Heart left ventricle (tissue), 16 donors: ENCODE data around the gene SLC12A5. TPM values are rescaled to one million over a fixed set of nuclear protein-coding genes. Genes with fewer than 3 reads are reported as not detected.

Source experiments
- ATAC-seq, 4 donors: fragments of 200-7000 bp; cut with Tn5 transposase; one replicate each; pipeline ENCODE4 v1.9.1; 2020 to 2022; ENCODE audit warnings: moderate library complexity in 4 of 4, mild to moderate bottlenecking in 3 of 4, moderate number of reproducible peaks in 1 of 4
- DNase-seq, 5 donors: peaks; one replicate each; pipeline ENCODE4 v3.0.0-alpha.2; 2020
- H3K27ac ChIP-seq, 12 donors: fragments of 200-600 bp; sonication (generic) in 4 of 12; one replicate each; pipeline versions ENCODE4 v1.5.0 to v1.8.0; 2016 to 2022; ENCODE audit warnings: mild to moderate bottlenecking in 2 of 12
- H3K27me3 ChIP-seq, 9 donors: fragments of 200-600 bp; sonication (generic) in 2 of 9; one replicate each; pipeline versions ENCODE4 v1.5.1 to v1.8.0; 2016 to 2022; ENCODE audit warnings: mild to moderate bottlenecking in 3 of 9
- H3K36me3 ChIP-seq, 9 donors: fragments of 200-600 bp; sonication (generic) in 2 of 9; one replicate each; pipeline versions ENCODE4 v1.5.0 to v1.8.0; 2018 to 2022; ENCODE audit warnings: mild to moderate bottlenecking in 2 of 9
- H3K4me1 ChIP-seq, 12 donors: fragments of 200-600 bp; sonication (generic) in 4 of 12; one replicate each; pipeline versions ENCODE4 v1.5.0 to v1.8.0; 2016 to 2022; ENCODE audit warnings: mild to moderate bottlenecking in 3 of 12
- H3K4me3 ChIP-seq, 12 donors: fragments of 200-600 bp; sonication (generic) in 4 of 12; one replicate each; pipeline versions ENCODE4 v1.5.0 to v1.8.0; 2017 to 2022; ENCODE audit warnings: mild to moderate bottlenecking in 9 of 12, moderate library complexity in 4 of 12
- H3K9me3 ChIP-seq, 12 donors: fragments of 200-600 bp; sonication (generic) in 4 of 12; one replicate each; pipeline versions ENCODE4 v1.5.0 to v1.8.0; 2016 to 2022; ENCODE audit warnings: mild to moderate bottlenecking in 1 of 12
- POLR2A ChIP-seq, 2 donors: fragments of 450-650 bp; IDR thresholded peaks; one replicate each; pipeline ENCODE4 v1.6.1; 2017; ENCODE audit warnings: antibody characterized with exemption in 2 of 2, mild to moderate bottlenecking in 2 of 2, moderate library complexity in 2 of 2
- WGBS, 4 donors: extraction: QIAGEN DNeasy Blood & Tissue Kit in 2 of 4; methylation state at CpG; one replicate each; pipeline versions ENCODE4 v1.1.5 to v1.1.7; 2013 to 2018; 5-methylcytosine and 5-hydroxymethylcytosine counted together
- intact Hi-C, 10 donors: fragments of 100-400 bp; cut with DNase I; formaldehyde crosslinking; loops; one replicate each; pipeline versions ENCODE4 v1.11.1 to v1.14.2; 2022
- polyA plus RNA-seq, 2 donors: library from polyadenylated mRNA; stranded (reverse); fragments of 200-250 nt; gene quantifications; one replicate each; pipeline ENCODE4 v1.2.3, GENCODE V29; 2013
- total RNA-seq, 9 donors: library from RNA; depleted of rRNA in 2 of 9; stranded (reverse); fragments of >200 nt in 2 of 9; fragmentation: NEBNext Ultra II Directional in 3 of 9; extraction: Animal tissue kit (Norgen Biotek cat#: 25700) in 3 of 9; gene quantifications; one replicate each; pipeline versions ENCODE4 v1.1.0 to v1.2.4, GENCODE V29; 2016 to 2023
- TF ChIP-seq, protein P1 (sequence below), 12 donors: fragments of 200-600 bp; sonication (generic) in 4 of 12; IDR thresholded peaks; one replicate each; pipeline versions ENCODE4 v1.5.0 to v1.8.0; 2018 to 2022; ENCODE audit warnings: antibody characterized with exemption in 12 of 12, mild to moderate bottlenecking in 5 of 12
- donor health status: ischemic (EF 13 %, LVEDD 7.1; RV severe dilation, severe dysfunction).
- donor health status: healthy with polysubstance abuse.
- donor health status: DM: no; HTN: yes; CAD: no.
- donor health status: DM: no; HTN: no; CAD: no.
- donor health status: ischemic (EF 25% LVEDD 6.9; RV normal size, moderate dysfunction).
- donor health status: ischemic (EF 25% LVEDD 5.7; RV mildly dilated, moderate dysfunction).
- donor health status: healthy.
- donor health status: DM: yes; HTN: yes; CAD: no.
- donor health status: ischemic (EF 35%, LVEDD 5.7; RV mildly dilated, moderate dysfunction).
- donor health status: nonischemic (EF 11% LVEDD 7.7; RV severe dilation, severe dysfunction).
- donor health status: DM: yes; HTN: yes; CAD: no.
- donor health status: PGD.
- donor health status: ischemic (EF 29% LVEDD 5.4; RV normal size, mild dysfunction).
- donor health status: nonischemic (EF 23%, LVEDD 6.1; RV moderate dilation, normal function).

The SLC12A5 gene
- total and polyA plus RNA-seq, 11 donors = 0.73 to 1.7 (median 1.2) TPM; not detected in 8

DNA sequence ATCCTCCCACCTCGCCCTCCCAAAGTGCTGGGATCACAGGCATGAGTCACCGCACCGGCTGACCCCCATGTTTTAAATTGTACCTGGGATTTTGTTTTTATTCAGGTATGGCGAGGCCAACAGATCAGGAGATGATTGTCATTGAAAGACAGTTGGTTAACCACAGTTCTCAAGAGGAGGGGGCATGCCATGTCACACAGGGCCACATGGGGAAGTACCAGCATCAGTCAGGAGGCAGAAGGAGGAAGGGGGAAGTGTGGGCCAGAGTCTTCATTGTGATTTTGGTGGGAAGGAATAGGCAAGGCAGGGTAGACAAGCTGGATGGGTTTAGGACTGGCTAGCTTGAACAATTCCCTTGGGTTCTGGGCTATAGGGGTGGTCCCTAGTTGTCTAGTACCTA, 30.3 kb upstream of the SLC12A5 start:
- TF ChIP-seq POLR2A (IDR thresholded peaks at IDR 0.05) = no peak
- no peaks in the 10 kb centered on the region for H3K36me3 ChIP-seq
- H3K4me3 ChIP-seq = no peak overlapping the region
- H3K4me1 ChIP-seq = peaks cover 0 to 52% (median 0%) of the 10 kb centered on the region in 12 donors
- no peak for DNase-seq
- peak in 3 of 4 donors; percentile 50 to 84 (median 65) for ATAC-seq
- peaks cover 0 to 61% (median 12%) of the 10 kb centered on the region in 9 donors for H3K27me3 ChIP-seq
- H3K27ac ChIP-seq = peak overlapping the region in 1 of 12 donors; percentile 24
- no peaks in the 10 kb centered on the region for H3K9me3 ChIP-seq
- 73 to 77% (median 75%) methylated on average over 4 of the region's 4 CpGs for WGBS, 4 donors
- intact Hi-C loops = loop anchor here in 1 of 10 donors (5.0 kb wide), 1 partner anchor 49 kb away; no protein-coding TSS in a partner anchor

DNA sequence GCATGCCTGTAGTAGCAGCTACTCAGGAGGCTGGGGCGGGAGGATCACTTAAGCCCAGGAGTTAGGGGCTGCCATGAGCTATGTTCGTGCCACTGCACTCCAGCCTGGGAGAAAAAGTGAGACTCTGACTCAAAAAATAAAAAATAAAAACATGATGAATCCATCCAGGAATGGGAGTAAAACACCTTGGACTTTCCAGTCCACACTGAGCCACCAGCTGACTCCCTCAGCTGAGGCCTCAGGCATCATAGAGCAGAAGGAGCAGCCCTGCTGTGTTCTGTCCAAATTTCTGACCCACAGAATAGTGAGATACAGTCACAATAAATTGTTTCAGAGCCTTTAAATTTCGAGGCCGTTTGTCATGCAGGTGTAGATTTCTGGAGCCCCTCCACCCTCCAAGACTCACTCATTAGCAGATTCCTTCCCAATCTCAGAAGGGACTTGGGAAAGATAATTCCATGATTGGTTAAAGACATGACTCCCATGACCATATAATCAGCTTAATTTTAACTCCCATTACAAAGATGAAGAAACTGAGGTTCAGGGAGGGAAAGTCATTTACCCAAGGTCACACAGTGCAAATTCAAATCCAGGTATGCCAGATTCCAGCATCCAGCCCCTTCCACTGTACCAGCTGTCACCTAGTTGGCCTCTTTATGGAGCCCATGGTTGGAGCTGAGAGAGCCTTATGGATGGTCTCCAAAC, 29.3 kb upstream of the SLC12A5 start:
- DNase-seq (no peak), ATAC-seq (no peak)
- no peak overlapping the region for H3K4me3 ChIP-seq
- no peaks in the 10 kb centered on the region for H3K9me3 ChIP-seq
- H3K4me1 ChIP-seq = peaks cover 0 to 61% (median 0%) of the 10 kb centered on the region in 12 donors
- no peak overlapping the region for H3K27ac ChIP-seq
- no peak for TF ChIP-seq POLR2A (IDR thresholded peaks at IDR 0.05)
- TF ChIP-seq, protein P1, sequence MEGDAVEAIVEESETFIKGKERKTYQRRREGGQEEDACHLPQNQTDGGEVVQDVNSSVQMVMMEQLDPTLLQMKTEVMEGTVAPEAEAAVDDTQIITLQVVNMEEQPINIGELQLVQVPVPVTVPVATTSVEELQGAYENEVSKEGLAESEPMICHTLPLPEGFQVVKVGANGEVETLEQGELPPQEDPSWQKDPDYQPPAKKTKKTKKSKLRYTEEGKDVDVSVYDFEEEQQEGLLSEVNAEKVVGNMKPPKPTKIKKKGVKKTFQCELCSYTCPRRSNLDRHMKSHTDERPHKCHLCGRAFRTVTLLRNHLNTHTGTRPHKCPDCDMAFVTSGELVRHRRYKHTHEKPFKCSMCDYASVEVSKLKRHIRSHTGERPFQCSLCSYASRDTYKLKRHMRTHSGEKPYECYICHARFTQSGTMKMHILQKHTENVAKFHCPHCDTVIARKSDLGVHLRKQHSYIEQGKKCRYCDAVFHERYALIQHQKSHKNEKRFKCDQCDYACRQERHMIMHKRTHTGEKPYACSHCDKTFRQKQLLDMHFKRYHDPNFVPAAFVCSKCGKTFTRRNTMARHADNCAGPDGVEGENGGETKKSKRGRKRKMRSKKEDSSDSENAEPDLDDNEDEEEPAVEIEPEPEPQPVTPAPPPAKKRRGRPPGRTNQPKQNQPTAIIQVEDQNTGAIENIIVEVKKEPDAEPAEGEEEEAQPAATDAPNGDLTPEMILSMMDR (IDR thresholded peaks at IDR 0.05) = no peak
- whole genome bisulfite sequencing, 4 donors = 77 to 87% (median 82%) methylated on average over 4 of the region's 4 CpGs
- H3K36me3 ChIP-seq = no peaks in the 10 kb centered on the region
- H3K27me3 ChIP-seq = peaks cover 0 to 65% (median 12%) of the 10 kb centered on the region in 9 donors
- intact Hi-C loops = loop anchor here in 1 of 10 donors (5.0 kb wide), 1 partner anchor 48 kb away; no protein-coding TSS in a partner anchor

DNA sequence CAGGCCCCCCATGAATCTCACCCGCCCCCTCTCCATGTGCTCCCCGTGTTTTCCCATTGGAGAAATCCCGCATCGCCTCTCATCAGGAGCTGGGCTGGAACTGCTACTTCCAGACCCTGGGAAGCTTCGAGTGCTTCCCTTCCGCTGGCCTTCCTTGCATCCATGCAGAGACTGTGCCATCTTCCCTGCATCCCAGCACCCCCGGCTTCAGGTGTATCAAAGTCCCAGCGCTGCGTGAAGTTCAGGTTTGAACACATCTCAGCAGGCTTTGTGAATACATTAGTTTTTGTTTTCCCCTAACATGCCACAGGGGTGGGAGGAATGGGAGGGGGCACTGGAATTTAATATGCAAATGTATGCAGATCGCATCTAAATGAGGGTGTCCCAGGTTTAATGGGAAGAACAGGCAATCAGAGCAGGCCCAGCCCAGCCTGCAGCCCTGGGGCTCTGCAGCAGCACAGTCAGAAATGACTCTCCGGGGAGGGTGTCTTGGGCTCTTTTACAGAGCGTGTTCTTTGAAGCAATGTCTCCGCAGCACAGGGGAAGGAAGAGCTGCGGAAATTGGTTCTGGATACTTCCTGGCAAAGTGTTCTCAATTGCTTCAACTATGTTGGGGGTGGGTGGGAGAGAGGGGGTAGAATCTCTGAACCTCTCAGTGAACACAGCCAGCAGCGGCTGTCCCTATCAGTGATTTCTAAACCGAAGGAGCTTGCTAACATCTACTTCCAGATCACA, 28.6 kb upstream of the SLC12A5 start:
- Histone ChIP-seq H3K27me3 (peaks cover 0 to 65% (median 12%) of the 10 kb centered on the region in 9 donors), H3K4me1 (peaks cover 0 to 69% (median 0%) of the 10 kb centered on the region in 12 donors), H3K36me3 (no peaks in the 10 kb centered on the region), H3K9me3 (no peaks in the 10 kb centered on the region), H3K27ac (no peak overlapping the region), H3K4me3 (no peak overlapping the region)
- TF ChIP-seq POLR2A (IDR thresholded peaks at IDR 0.05) = no peak
- TF ChIP-seq, protein P1 (IDR thresholded peaks at IDR 0.05) = no peak
- ATAC-seq = peak in 1 of 4 donors; percentile 39
- peak in 1 of 5 donors; percentile 57 for DNase-seq
- 35 to 48% (median 37%) methylated on average over 16 of the region's 16 CpGs for WGBS, 4 donors
- intact Hi-C loops = no loop called here

DNA sequence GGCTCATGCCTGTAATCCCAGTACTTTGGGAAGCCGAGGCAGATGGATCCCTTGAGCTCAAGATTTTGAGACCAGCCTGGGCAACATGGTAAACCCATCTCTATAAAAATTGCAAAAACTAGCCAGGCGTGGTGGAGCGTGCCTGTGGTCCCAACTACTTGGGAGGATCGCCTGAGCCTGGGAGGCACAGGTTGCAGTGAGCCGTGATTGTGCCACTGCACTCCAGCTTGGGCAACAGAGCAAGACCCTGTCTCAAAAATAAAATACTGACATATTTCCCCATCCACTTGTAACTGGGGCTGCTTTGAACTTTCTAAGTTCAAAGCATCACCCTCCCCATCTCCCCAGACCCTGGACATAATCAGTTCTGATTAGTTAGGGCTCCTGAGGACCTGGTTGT, 27.5 kb upstream of the SLC12A5 start:
- H3K4me1 ChIP-seq = peaks cover 0 to 79% (median 0%) of the 10 kb centered on the region in 12 donors
- no peak for DNase-seq
- H3K36me3 ChIP-seq = no peaks in the 10 kb centered on the region
- H3K27ac ChIP-seq = no peak overlapping the region
- no peak overlapping the region for H3K4me3 ChIP-seq
- H3K9me3 ChIP-seq = no peaks in the 10 kb centered on the region
- H3K27me3 ChIP-seq = peaks cover 0 to 72% (median 10%) of the 10 kb centered on the region in 9 donors
- intact Hi-C loops = no loop called here
- 92 to 93% (median 93%) methylated on average over 5 of the region's 5 CpGs for WGBS, 4 donors
- no peak for TF ChIP-seq POLR2A (IDR thresholded peaks at IDR 0.05)
- TF ChIP-seq, protein P1 (IDR thresholded peaks at IDR 0.05) = no peak
- ATAC-seq = no peak
